ENCODE data around the gene CDH13. TPM values are rescaled to one million over a fixed set of nuclear protein-coding genes. Genes with fewer than 3 reads are reported as not detected.

The CDH13 gene
- total and polyA plus RNA-seq, 10 of the 15 experiments (the other 5 are each of a cell fraction or from before 2014, with no cell fraction given), result under 0.01 to 0.05 TPM; not detected in 8

- no peak for TF ChIP-seq MXI1 (IDR thresholded peaks at IDR 0.05; ENCODE audit: low read depth, low read length)
- TF ChIP-seq ATF2 (IDR thresholded peaks at IDR 0.05; ENCODE audit: low read length), result no peak
- TF ChIP-seq ZNF384 (IDR thresholded peaks at IDR 0.05; ENCODE audit: borderline replicate concordance, low read depth, low read length), result no peak
- no peak for TF ChIP-seq ESRRA (IDR thresholded peaks at IDR 0.05; ENCODE audit: low read length)
- TF ChIP-seq, protein P1, sequence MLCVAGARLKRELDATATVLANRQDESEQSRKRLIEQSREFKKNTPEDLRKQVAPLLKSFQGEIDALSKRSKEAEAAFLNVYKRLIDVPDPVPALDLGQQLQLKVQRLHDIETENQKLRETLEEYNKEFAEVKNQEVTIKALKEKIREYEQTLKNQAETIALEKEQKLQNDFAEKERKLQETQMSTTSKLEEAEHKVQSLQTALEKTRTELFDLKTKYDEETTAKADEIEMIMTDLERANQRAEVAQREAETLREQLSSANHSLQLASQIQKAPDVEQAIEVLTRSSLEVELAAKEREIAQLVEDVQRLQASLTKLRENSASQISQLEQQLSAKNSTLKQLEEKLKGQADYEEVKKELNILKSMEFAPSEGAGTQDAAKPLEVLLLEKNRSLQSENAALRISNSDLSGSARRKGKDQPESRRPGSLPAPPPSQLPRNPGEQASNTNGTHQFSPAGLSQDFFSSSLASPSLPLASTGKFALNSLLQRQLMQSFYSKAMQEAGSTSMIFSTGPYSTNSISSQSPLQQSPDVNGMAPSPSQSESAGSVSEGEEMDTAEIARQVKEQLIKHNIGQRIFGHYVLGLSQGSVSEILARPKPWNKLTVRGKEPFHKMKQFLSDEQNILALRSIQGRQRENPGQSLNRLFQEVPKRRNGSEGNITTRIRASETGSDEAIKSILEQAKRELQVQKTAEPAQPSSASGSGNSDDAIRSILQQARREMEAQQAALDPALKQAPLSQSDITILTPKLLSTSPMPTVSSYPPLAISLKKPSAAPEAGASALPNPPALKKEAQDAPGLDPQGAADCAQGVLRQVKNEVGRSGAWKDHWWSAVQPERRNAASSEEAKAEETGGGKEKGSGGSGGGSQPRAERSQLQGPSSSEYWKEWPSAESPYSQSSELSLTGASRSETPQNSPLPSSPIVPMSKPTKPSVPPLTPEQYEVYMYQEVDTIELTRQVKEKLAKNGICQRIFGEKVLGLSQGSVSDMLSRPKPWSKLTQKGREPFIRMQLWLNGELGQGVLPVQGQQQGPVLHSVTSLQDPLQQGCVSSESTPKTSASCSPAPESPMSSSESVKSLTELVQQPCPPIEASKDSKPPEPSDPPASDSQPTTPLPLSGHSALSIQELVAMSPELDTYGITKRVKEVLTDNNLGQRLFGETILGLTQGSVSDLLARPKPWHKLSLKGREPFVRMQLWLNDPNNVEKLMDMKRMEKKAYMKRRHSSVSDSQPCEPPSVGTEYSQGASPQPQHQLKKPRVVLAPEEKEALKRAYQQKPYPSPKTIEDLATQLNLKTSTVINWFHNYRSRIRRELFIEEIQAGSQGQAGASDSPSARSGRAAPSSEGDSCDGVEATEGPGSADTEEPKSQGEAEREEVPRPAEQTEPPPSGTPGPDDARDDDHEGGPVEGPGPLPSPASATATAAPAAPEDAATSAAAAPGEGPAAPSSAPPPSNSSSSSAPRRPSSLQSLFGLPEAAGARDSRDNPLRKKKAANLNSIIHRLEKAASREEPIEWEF (IDR thresholded peaks at IDR 0.05; ENCODE audit: insufficient replicate concordance, low read depth, low read length), result no peak
- Histone ChIP-seq H3K9ac (ENCODE audit: control insufficient read depth, insufficient read depth, low read length) (no peak overlapping the region), H3K9me3 (replicated peaks; ENCODE audit: control insufficient read depth, insufficient read depth, low read length) (no peaks in the 10 kb centered on the region), H4K20me1 (ENCODE audit: control insufficient read depth, insufficient read depth) (no peaks in the 10 kb centered on the region), H3K4me3 (no peak overlapping the region), H3K4me2 (ENCODE audit: control insufficient read depth, insufficient read depth) (no peak overlapping the region), H3K36me3 (ENCODE audit: control insufficient read depth in 2 of 2, insufficient read depth in 2 of 2, low read length in 1 of 2) (no peaks in the 10 kb centered on the region), H3K27me3 (replicated peaks in 1 of 2; ENCODE audit: control insufficient read depth in 2 of 2, insufficient read depth in 2 of 2, low read length in 1 of 2) (no peaks in the 10 kb centered on the region), H3K27ac (ENCODE audit: control insufficient read depth, insufficient read depth) (no peak overlapping the region), H3K79me2 (ENCODE audit: control insufficient read depth, insufficient read depth, low read length) (no peaks in the 10 kb centered on the region), H3K4me1 (ENCODE audit: control insufficient read depth, insufficient read depth, low read length) (no peaks in the 10 kb centered on the region), H2AFZ (ENCODE audit: control insufficient read depth, low read depth, low read length) (no peak overlapping the region)
- in situ Hi-C loops (cut with MboI) (no loop called here), intact Hi-C loops (cut with micrococcal nuclease; ENCODE audit: unreplicated experiment) (no loop called here)
- WGBS (ENCODE audit: insufficient coverage, insufficient replicate concordance, low lambda C conversion rate, missing lambda C conversion rate), result 21% methylated on average over 2 of the region's 2 CpGs
- SMC1A ChIA-PET (ENCODE audit: uncharacterized antibody, unreplicated experiment), result no interaction called here
- ATAC-seq, result no peak
- BruUV-seq (replicated peaks), result no TSS peak
- no peak for FAIRE-seq
- no peak for DNase-seq (ENCODE audit: low read depth, low spot score)
- CTCF ChIA-PET, result no interaction called here
- POLR2A ChIA-PET, result no interaction called here
- RAD21 ChIA-PET (ENCODE audit: unreplicated experiment), result no interaction called here
Measured at GRCh38 chr16:83785455-83785854, 1158.7 kb downstream of the CDH13 start.
